Loucy (cell line): ENCODE measurements around the gene BCO1.
"Not testable (repeated sequence)": the region's sequence is repeated elsewhere in the genome, so short reads cannot be mapped to it uniquely, and the experiment has no call there.

Experiments used
- H2AFZ ChIP-seq: fragments of 200-600 bp; sonication (generic); 2 replicates; pipeline ENCODE4 v1.6.0; 2016; ENCODE audit warnings: antibody characterized with exemption, mild to moderate bottlenecking, low read length, moderate library complexity
- H3F3A ChIP-seq: fragments of 200-600 bp; 2 replicates; pipeline ENCODE4 v1.6.0; 2016; ENCODE audit warnings: antibody characterized with exemption, low read depth, mild to moderate bottlenecking
- H3K27me3 ChIP-seq: fragments of 200-600 bp; sonication (generic); 2 replicates; pipeline ENCODE4 v1.6.1; 2014; ENCODE audit warnings: low read length, mild to moderate bottlenecking; ENCODE audit not compliant: insufficient read depth, poor library complexity, severe bottlenecking
- H3K36me3 ChIP-seq: fragments of 200-600 bp; sonication (generic); 2 replicates; pipeline ENCODE4 v1.6.1; 2016; ENCODE audit warnings: low read length; ENCODE audit not compliant: insufficient read depth
- H3K4me1 ChIP-seq: fragments of 200-600 bp; sonication (generic); 2 replicates; pipeline ENCODE4 v1.5.1; 2014; ENCODE audit warnings: low read length, mild to moderate bottlenecking; ENCODE audit not compliant: insufficient read depth, poor library complexity, severe bottlenecking
- H3K4me2 ChIP-seq: fragments of 200-600 bp; sonication (generic); 2 replicates; pipeline ENCODE4 v1.6.0; 2014; ENCODE audit warnings: antibody characterized with exemption, low read length, low read depth, mild to moderate bottlenecking; ENCODE audit not compliant: poor library complexity, severe bottlenecking
- H3K4me3 ChIP-seq: fragments of 200-600 bp; sonication (generic); 2 replicates; pipeline ENCODE4 v1.5.1; 2014; ENCODE audit warnings: low read length, mild to moderate bottlenecking, mixed read lengths; ENCODE audit not compliant: poor library complexity, severe bottlenecking
- H3K79me2 ChIP-seq: fragments of 200-600 bp; sonication (generic); 2 replicates; pipeline ENCODE4 v1.6.1; 2014; ENCODE audit warnings: low read length; ENCODE audit not compliant: insufficient read depth
- H3K9ac ChIP-seq: fragments of 200-600 bp; sonication (generic); 2 replicates; pipeline ENCODE4 v1.6.0; 2014; ENCODE audit warnings: mild to moderate bottlenecking, low read depth, low read length, moderate library complexity; ENCODE audit not compliant: poor library complexity, severe bottlenecking
- H3K9me2 ChIP-seq: fragments of 200-600 bp; sonication (generic); replicated peaks from 2 replicates; pipeline ENCODE4 v1.6.1; 2016; ENCODE audit warnings: low read depth, low read length, mixed read lengths
- H3K9me3 ChIP-seq: fragments of 200-600 bp; sonication (generic); 2 replicates; pipeline ENCODE4 v1.6.1; 2014; ENCODE audit warnings: mild to moderate bottlenecking, antibody characterized with exemption, low read length, low read depth; ENCODE audit not compliant: insufficient read depth
- H4K20me1 ChIP-seq: fragments of 200-600 bp; sonication (generic); 2 replicates; pipeline ENCODE4 v1.6.0; 2014; ENCODE audit warnings: antibody characterized with exemption, low read length, mild to moderate bottlenecking; ENCODE audit not compliant: insufficient read depth, poor library complexity, severe bottlenecking
- CTCF ChIP-seq: fragments of 200-600 bp; sonication (generic); conservative IDR thresholded peaks from 2 replicates; pipeline ENCODE4 v1.5.1; 2014; ENCODE audit warnings: mild to moderate bottlenecking, antibody characterized with exemption, low read length
- EZH2phosphoT487 ChIP-seq: fragments of 200-600 bp; IDR thresholded peaks from 2 replicates; pipeline ENCODE4 v1.6.1; 2018; ENCODE audit warnings: antibody characterized with exemption, mild to moderate bottlenecking, moderate library complexity, borderline replicate concordance

BCO1 gene

GRCh38 chr16:81221731-81222130 lies 16.8 kb upstream of the BCO1 start:
- no peak overlapping the region for H3K4me3 ChIP-seq
- no peaks in the 10 kb centered on the region for H3K79me2 ChIP-seq
- no peaks in the 10 kb centered on the region for H3K4me1 ChIP-seq
- no peaks in the 10 kb centered on the region for H3K27me3 ChIP-seq
- H3K9me3 ChIP-seq: no peaks in the 10 kb centered on the region
- no peaks in the 10 kb centered on the region for H3F3A ChIP-seq
- H2AFZ ChIP-seq: no peak overlapping the region
- H3K9me2 ChIP-seq: no peaks in the 10 kb centered on the region
- H4K20me1 ChIP-seq: no peaks in the 10 kb centered on the region
- no peak overlapping the region for H3K4me2 ChIP-seq
- H3K9ac ChIP-seq: no peak overlapping the region
- no peak for TF ChIP-seq EZH2phosphoT487
- no peak for TF ChIP-seq CTCF
- no peaks in the 10 kb centered on the region for H3K36me3 ChIP-seq

- Histone ChIP-seq H3K9me2 (no peaks in the 10 kb centered on the region), H3K27me3 (no peaks in the 10 kb centered on the region), H3K4me3 (no peak overlapping the region), H3K4me1 (no peaks in the 10 kb centered on the region), H3F3A (no peaks in the 10 kb centered on the region), H3K9me3 (no peaks in the 10 kb centered on the region), H2AFZ (no peak overlapping the region), H3K36me3 (no peaks in the 10 kb centered on the region), H3K4me2 (no peak overlapping the region), H3K9ac (no peak overlapping the region), H3K79me2 (no peaks in the 10 kb centered on the region), H4K20me1 (no peaks in the 10 kb centered on the region)
- TF ChIP-seq CTCF (no peak), EZH2phosphoT487 (no peak)
Observed at GRCh38 chr16:81224824-81225223, 13.7 kb upstream of the BCO1 start.

- H3K4me3 ChIP-seq, H3K4me2 ChIP-seq: not testable (repeated sequence)
Observed at GRCh38 chr16:81225697-81226096, 12.8 kb upstream of the BCO1 start.

GRCh38 chr16:81227785-81228184 lies 10.7 kb upstream of the BCO1 start:
- Histone ChIP-seq H3K9me3 (no peaks in the 10 kb centered on the region), H3K36me3 (no peaks in the 10 kb centered on the region), H3K4me3 (no peak overlapping the region), H2AFZ (no peak overlapping the region), H3K9ac (no peak overlapping the region), H3K4me1 (no peaks in the 10 kb centered on the region), H3K9me2 (no peaks in the 10 kb centered on the region), H4K20me1 (no peaks in the 10 kb centered on the region), H3F3A (no peaks in the 10 kb centered on the region), H3K27me3 (no peaks in the 10 kb centered on the region), H3K79me2 (no peaks in the 10 kb centered on the region), H3K4me2 (no peak overlapping the region)
- TF ChIP-seq EZH2phosphoT487 (no peak), CTCF (no peak)

More at GRCh38 chr16:81225697-81226096, 12.8 kb upstream of the BCO1 start:
- H3K9me3 ChIP-seq, H3K36me3 ChIP-seq, H3K9me2 ChIP-seq, H3K9ac ChIP-seq, H3K27me3 ChIP-seq, H2AFZ ChIP-seq, H3F3A ChIP-seq, H3K79me2 ChIP-seq, H4K20me1 ChIP-seq, H3K4me1 ChIP-seq: not testable (repeated sequence)
